ENCODE measurements around the gene WDR44. TPM values are rescaled to one million over a fixed set of nuclear protein-coding genes. Genes with fewer than 3 reads are reported as not detected.

The WDR44 gene
- total RNA-seq, 1 donor: 21.0 TPM

DNA sequence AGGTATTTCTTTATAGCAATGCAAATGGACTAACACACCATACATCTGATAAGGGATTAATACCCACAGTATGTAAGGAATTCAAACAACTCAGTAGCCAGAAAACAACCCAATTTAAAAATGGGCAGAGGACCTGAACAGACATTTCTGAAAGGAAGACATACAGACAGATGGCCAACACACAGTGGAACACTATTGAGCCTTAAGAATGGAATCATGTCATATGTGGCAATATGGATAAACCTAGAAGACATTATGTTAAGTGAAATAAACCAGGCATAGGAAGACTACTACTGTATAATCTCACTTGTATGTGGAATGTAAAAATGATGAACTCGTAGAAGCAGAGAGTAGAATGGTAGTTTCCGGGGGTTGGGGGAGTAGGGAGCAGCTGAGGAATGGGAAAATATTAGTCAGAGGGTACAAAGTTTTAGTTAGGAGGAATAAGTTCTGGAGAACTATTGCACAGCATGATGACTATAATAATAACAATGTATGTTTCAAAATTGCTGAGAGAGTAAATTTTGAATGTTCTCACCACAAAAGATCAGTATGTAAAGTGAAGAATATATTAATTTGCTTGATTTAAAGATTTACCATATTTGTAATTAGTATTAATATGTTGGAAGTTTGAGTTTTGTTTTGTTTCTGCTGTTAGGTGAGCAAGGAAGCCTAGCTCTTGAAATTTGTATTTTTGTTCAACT, 25.2 kb downstream of the WDR44 start:
- H3K79me2 ChIP-seq (ENCODE audit: insufficient read depth, low read length): peaks cover 36% of the 10 kb centered on the region
- H3K4me2 ChIP-seq (ENCODE audit: insufficient read depth, low read length): no peak overlapping the region
- H3K4me3 ChIP-seq (ENCODE audit: insufficient read depth, low read length): no peak overlapping the region
- H3K9me3 ChIP-seq (ENCODE audit: low read depth, low read length): no peaks in the 10 kb centered on the region
- no peaks in the 10 kb centered on the region for H3K36me3 ChIP-seq (ENCODE audit: insufficient read depth, low read length)
- DNase-seq (ENCODE audit: insufficient read length, low spot score, missing footprints): no peak
- peaks cover 4% of the 10 kb centered on the region for H3K4me1 ChIP-seq (ENCODE audit: insufficient read depth, low read length)
- no peaks in the 10 kb centered on the region for H4K20me1 ChIP-seq (ENCODE audit: insufficient read depth, low read length)
- peak overlapping the region; percentile 27 for H3K27ac ChIP-seq (ENCODE audit: low read depth, low read length)
- TF ChIP-seq, protein P1, sequence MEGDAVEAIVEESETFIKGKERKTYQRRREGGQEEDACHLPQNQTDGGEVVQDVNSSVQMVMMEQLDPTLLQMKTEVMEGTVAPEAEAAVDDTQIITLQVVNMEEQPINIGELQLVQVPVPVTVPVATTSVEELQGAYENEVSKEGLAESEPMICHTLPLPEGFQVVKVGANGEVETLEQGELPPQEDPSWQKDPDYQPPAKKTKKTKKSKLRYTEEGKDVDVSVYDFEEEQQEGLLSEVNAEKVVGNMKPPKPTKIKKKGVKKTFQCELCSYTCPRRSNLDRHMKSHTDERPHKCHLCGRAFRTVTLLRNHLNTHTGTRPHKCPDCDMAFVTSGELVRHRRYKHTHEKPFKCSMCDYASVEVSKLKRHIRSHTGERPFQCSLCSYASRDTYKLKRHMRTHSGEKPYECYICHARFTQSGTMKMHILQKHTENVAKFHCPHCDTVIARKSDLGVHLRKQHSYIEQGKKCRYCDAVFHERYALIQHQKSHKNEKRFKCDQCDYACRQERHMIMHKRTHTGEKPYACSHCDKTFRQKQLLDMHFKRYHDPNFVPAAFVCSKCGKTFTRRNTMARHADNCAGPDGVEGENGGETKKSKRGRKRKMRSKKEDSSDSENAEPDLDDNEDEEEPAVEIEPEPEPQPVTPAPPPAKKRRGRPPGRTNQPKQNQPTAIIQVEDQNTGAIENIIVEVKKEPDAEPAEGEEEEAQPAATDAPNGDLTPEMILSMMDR (IDR thresholded peaks at IDR 0.05; ENCODE audit: extremely low read depth, low read depth, low read length): no peak
- no peak overlapping the region for H2AFZ ChIP-seq (ENCODE audit: low read length)
- H3K27me3 ChIP-seq (ENCODE audit: insufficient read depth, low read length): no peaks in the 10 kb centered on the region

DNA sequence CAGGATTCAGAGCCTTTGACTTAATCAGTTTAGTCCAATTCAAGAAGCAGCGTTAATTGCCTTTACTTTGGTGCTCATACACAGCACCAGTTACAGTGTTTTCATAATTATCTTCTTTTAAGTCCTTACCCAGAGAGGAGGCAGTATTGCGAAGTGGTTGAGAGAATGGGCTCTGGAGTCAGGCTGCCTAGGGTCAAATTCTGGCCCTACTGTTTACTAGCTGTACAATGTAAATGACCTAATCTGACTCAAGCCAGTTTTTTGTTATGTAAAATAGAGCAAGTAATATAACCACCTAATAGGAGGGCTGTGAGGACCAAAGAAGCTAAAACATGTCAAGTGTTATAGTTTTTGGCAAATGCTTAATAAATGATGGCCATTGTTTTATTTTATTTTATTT, 27.6 kb downstream of the WDR44 start:
- Histone ChIP-seq H3K4me1 (ENCODE audit: insufficient read depth, low read length) (peaks cover 4% of the 10 kb centered on the region), H3K9me3 (ENCODE audit: low read depth, low read length) (no peaks in the 10 kb centered on the region), H3K4me2 (ENCODE audit: insufficient read depth, low read length) (no peak overlapping the region), H3K27ac (ENCODE audit: low read depth, low read length) (no peak overlapping the region), H3K36me3 (ENCODE audit: insufficient read depth, low read length) (no peaks in the 10 kb centered on the region), H3K79me2 (ENCODE audit: insufficient read depth, low read length) (peaks cover 28% of the 10 kb centered on the region), H4K20me1 (ENCODE audit: insufficient read depth, low read length) (no peaks in the 10 kb centered on the region), H2AFZ (ENCODE audit: low read length) (no peak overlapping the region), H3K4me3 (ENCODE audit: insufficient read depth, low read length) (no peak overlapping the region), H3K27me3 (ENCODE audit: insufficient read depth, low read length) (no peaks in the 10 kb centered on the region)
- TF ChIP-seq, protein P1 (IDR thresholded peaks at IDR 0.05; ENCODE audit: extremely low read depth, low read depth, low read length): no peak
- no peak for DNase-seq (ENCODE audit: insufficient read length, low spot score, missing footprints)

DNA sequence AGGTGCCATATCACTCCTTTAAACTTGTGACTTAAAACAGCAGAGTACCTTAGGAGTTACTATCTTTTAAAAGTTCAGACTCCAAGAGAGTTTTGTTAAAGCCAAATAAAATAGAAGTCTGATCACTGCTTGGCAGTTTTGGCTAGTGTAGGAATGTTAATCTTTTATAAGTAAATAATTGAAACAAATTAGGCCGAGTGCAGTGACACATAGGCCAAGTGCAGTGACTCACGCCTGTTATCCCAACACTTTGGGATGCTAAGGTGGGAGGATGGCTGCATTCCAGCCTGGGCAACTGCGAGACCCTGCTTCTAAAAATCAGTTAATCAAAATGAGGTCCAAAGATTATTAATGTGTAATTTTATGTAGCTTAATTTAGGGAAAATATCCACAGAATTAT, 37.2 kb downstream of the WDR44 start:
- Histone ChIP-seq H3K79me2 (ENCODE audit: insufficient read depth, low read length) (peaks cover 9% of the 10 kb centered on the region), H2AFZ (ENCODE audit: low read length) (no peak overlapping the region), H3K9me3 (ENCODE audit: low read depth, low read length) (no peaks in the 10 kb centered on the region), H3K27ac (ENCODE audit: low read depth, low read length) (no peak overlapping the region), H3K27me3 (ENCODE audit: insufficient read depth, low read length) (no peaks in the 10 kb centered on the region), H3K4me1 (ENCODE audit: insufficient read depth, low read length) (peaks cover 6% of the 10 kb centered on the region), H4K20me1 (ENCODE audit: insufficient read depth, low read length) (no peaks in the 10 kb centered on the region), H3K4me3 (ENCODE audit: insufficient read depth, low read length) (no peak overlapping the region), H3K36me3 (ENCODE audit: insufficient read depth, low read length) (no peaks in the 10 kb centered on the region), H3K4me2 (ENCODE audit: insufficient read depth, low read length) (no peak overlapping the region)
- no peak for DNase-seq (ENCODE audit: insufficient read length, low spot score, missing footprints)
- TF ChIP-seq, protein P1 (IDR thresholded peaks at IDR 0.05; ENCODE audit: extremely low read depth, low read depth, low read length): no peak

DNA sequence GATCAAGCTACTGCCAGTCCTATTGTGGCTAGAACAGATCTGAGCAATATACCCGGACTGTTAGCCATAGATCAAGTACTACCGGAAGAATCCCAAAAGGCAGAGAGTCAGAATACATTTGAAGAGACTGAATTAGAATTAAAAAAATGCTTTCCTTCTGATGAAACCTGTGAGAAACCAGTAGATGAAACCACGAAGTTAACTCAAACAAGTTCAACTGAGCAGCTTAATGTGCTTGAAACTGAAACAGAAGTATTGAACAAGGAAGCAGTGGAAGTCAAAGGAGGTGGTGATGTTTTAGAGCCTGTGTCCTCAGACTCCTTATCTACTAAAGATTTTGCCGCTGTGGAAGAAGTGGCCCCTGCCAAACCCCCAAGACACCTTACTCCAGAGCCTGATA, 46.8 kb downstream of the WDR44 start:
- no peak overlapping the region for H3K4me2 ChIP-seq (ENCODE audit: insufficient read depth, low read length)
- no peak overlapping the region for H3K27ac ChIP-seq (ENCODE audit: low read depth, low read length)
- H2AFZ ChIP-seq (ENCODE audit: low read length): no peak overlapping the region
- no peaks in the 10 kb centered on the region for H3K9me3 ChIP-seq (ENCODE audit: low read depth, low read length)
- H3K27me3 ChIP-seq (ENCODE audit: insufficient read depth, low read length): no peaks in the 10 kb centered on the region
- no peaks in the 10 kb centered on the region for H3K4me1 ChIP-seq (ENCODE audit: insufficient read depth, low read length)
- no peaks in the 10 kb centered on the region for H4K20me1 ChIP-seq (ENCODE audit: insufficient read depth, low read length)
- no peak for DNase-seq (ENCODE audit: insufficient read length, low spot score, missing footprints)
- peaks cover 4% of the 10 kb centered on the region for H3K36me3 ChIP-seq (ENCODE audit: insufficient read depth, low read length)
- TF ChIP-seq, protein P1 (IDR thresholded peaks at IDR 0.05; ENCODE audit: extremely low read depth, low read depth, low read length): no peak
- H3K4me3 ChIP-seq (ENCODE audit: insufficient read depth, low read length): no peak overlapping the region
- no peaks in the 10 kb centered on the region for H3K79me2 ChIP-seq (ENCODE audit: insufficient read depth, low read length)
